Epithelial cell of proximal tubule (primary cell): ENCODE data around the gene UBAC1. TPM values are rescaled to one million over a fixed set of nuclear protein-coding genes. Genes with fewer than 3 reads are reported as not detected.

Experiments
- DNase-seq: peaks from one replicate; pipeline ENCODE4 v3.0.0-alpha.2; 2011; ENCODE audit warnings: low read depth
- H3K4me3 ChIP-seq: 2 replicates; pipeline ENCODE4 v1.5.1; 2011; ENCODE audit warnings: low read depth, mild to moderate bottlenecking, low read length
- CTCF ChIP-seq: conservative IDR thresholded peaks from 2 replicates; pipeline ENCODE4 v1.5.1; 2012; ENCODE audit warnings: low read depth, mild to moderate bottlenecking, low read length
- total RNA-seq: library from RNA; depleted of rRNA; stranded (reverse); fragments of >200 nt; gene quantifications from 2 replicates; pipeline ENCODE4 v1.2.3, GENCODE V29; 2015

The UBAC1 gene
- total RNA-seq, 1 donor from 2014 or later, result 40.9 TPM

GRCh38 chr9:136007276-136007933 is 46.2 kb upstream of the UBAC1 start:
- DNase-seq, result no peak
- H3K4me3 ChIP-seq, result no peak overlapping the region
- TF ChIP-seq CTCF, result no peak

- TF ChIP-seq CTCF, result no peak
- DNase-seq, result no peak
- no peak overlapping the region for H3K4me3 ChIP-seq
Observed at GRCh38 chr9:136006169-136006568, 45.0 kb upstream of the UBAC1 start.

- no peak overlapping the region for H3K4me3 ChIP-seq
- no peak for DNase-seq
- no peak for TF ChIP-seq CTCF
Observed at GRCh38 chr9:136004712-136005111, 43.5 kb upstream of the UBAC1 start.

- H3K4me3 ChIP-seq, result no peak overlapping the region
- DNase-seq, result no peak
- no peak for TF ChIP-seq CTCF
Observed at GRCh38 chr9:136004219-136004618, 43.0 kb upstream of the UBAC1 start.

GRCh38 chr9:136003411-136004218 is 42.4 kb upstream of the UBAC1 start:
- no peak overlapping the region for H3K4me3 ChIP-seq
- TF ChIP-seq CTCF, result no peak
- no peak for DNase-seq

GRCh38 chr9:136002881-136003280 is 41.7 kb upstream of the UBAC1 start:
- no peak for DNase-seq
- TF ChIP-seq CTCF, result no peak
- H3K4me3 ChIP-seq, result no peak overlapping the region
